Activated CD8-positive, alpha-beta T cell treated with anti-CD3 and anti-CD28 coated beads for 36 hours (primary cell): ENCODE measurements around the gene JPH2. TPM values are rescaled to one million over a fixed set of nuclear protein-coding genes. Genes with fewer than 3 reads are reported as not detected.

Source experiments
- ATAC-seq: fragments of 200-7000 bp; cut with Tn5 transposase; one replicate; pipeline ENCODE4 v1.10.0; 2021; ENCODE audit warnings: mild to moderate bottlenecking, moderate library complexity
- CTCF ChIA-PET: fragments of 350-600 bp; sonication (Branson Sonifier 250); formaldehyde crosslinking; loops from one replicate; lab custom pipeline; 2021; ENCODE audit warnings: antibody characterized with exemption; lab: Charles Lee
- POLR2A ChIA-PET: fragments of 350-600 bp; sonication (Branson Sonifier 250); formaldehyde crosslinking; loops from one replicate; lab custom pipeline; 2021; ENCODE audit warnings: antibody characterized with exemption; lab: Charles Lee
- DNase-seq: peaks from one replicate; pipeline ENCODE4 v3.0.0-alpha.2; 2020
- H3K27ac Mint-ChIP-seq: one replicate; pipeline ENCODE4 v1.8.0; 2021; ENCODE audit warnings: mild to moderate bottlenecking, mixed read lengths
- H3K27me3 Mint-ChIP-seq: one replicate; pipeline ENCODE4 v1.8.0; 2021; ENCODE audit warnings: mixed read lengths
- H3K36me3 Mint-ChIP-seq: one replicate; pipeline ENCODE4 v1.8.0; 2021; ENCODE audit warnings: low read depth, mixed read lengths
- H3K4me1 Mint-ChIP-seq: one replicate; pipeline ENCODE4 v1.8.0; 2021; ENCODE audit warnings: low read depth, mixed read lengths
- H3K4me3 Mint-ChIP-seq: one replicate; pipeline ENCODE4 v1.8.0; 2021; ENCODE audit warnings: mild to moderate bottlenecking, moderate library complexity, mixed read lengths
- H3K9me3 Mint-ChIP-seq: one replicate; pipeline ENCODE4 v1.8.0; 2021; ENCODE audit warnings: mixed read lengths
- intact Hi-C: fragments of 100-400 bp; cut with micrococcal nuclease; formaldehyde crosslinking; loops from one replicate; pipeline ENCODE4 v1.10.0; 2022
- total RNA-seq, 2 experiments: library from RNA; stranded (reverse); gene quantifications; one replicate each; pipeline ENCODE4 v1.2.3, GENCODE V29; 2021
- TF ChIP-seq, protein P1 (sequence below): fragments of 200-600 bp; IDR thresholded peaks from one replicate; pipeline ENCODE4 v1.8.0; 2022; ENCODE audit warnings: antibody characterized with exemption, mild to moderate bottlenecking

JPH2 gene
- total RNA-seq, 2 experiments from 2014 or later: 0.47 to 0.54 TPM

DNA sequence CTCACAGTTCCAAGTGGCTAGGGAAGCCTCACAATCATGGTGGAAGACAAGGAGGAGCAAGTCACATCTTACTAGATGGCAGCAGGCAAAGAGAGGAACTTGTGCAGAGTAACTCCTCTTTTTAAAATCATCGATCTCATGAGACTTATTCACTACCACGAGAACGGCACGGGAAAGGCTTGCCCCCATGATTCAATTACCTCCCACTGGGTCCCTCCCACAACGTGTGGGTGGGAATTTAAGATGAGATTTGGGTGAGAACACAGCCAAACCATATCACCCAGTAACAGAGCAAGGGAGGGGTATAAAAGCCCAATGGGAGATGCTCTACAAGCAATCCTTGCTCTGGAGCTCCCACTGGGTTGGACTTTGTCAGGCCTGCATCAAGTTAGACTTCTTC, 80.4 kb downstream of the JPH2 start:
- intact Hi-C loops: no loop called here
- TF ChIP-seq, protein P1, sequence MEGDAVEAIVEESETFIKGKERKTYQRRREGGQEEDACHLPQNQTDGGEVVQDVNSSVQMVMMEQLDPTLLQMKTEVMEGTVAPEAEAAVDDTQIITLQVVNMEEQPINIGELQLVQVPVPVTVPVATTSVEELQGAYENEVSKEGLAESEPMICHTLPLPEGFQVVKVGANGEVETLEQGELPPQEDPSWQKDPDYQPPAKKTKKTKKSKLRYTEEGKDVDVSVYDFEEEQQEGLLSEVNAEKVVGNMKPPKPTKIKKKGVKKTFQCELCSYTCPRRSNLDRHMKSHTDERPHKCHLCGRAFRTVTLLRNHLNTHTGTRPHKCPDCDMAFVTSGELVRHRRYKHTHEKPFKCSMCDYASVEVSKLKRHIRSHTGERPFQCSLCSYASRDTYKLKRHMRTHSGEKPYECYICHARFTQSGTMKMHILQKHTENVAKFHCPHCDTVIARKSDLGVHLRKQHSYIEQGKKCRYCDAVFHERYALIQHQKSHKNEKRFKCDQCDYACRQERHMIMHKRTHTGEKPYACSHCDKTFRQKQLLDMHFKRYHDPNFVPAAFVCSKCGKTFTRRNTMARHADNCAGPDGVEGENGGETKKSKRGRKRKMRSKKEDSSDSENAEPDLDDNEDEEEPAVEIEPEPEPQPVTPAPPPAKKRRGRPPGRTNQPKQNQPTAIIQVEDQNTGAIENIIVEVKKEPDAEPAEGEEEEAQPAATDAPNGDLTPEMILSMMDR: no peak
- no peak overlapping the region for H3K27ac Mint-ChIP-seq
- H3K36me3 Mint-ChIP-seq: no peaks in the 10 kb centered on the region
- H3K4me3 Mint-ChIP-seq: no peak overlapping the region
- H3K9me3 Mint-ChIP-seq: peaks cover 21% of the 10 kb centered on the region
- CTCF ChIA-PET: interaction anchor here (1.0 to 1.1 kb wide), 2 partner anchors 14 to 84 kb away, joined by 3 to 5 read pairs; no protein-coding TSS in a partner anchor
- H3K27me3 Mint-ChIP-seq: peaks cover 43% of the 10 kb centered on the region
- no peak for DNase-seq
- no peak for ATAC-seq
- POLR2A ChIA-PET: no interaction called here
- H3K4me1 Mint-ChIP-seq: no peaks in the 10 kb centered on the region

DNA sequence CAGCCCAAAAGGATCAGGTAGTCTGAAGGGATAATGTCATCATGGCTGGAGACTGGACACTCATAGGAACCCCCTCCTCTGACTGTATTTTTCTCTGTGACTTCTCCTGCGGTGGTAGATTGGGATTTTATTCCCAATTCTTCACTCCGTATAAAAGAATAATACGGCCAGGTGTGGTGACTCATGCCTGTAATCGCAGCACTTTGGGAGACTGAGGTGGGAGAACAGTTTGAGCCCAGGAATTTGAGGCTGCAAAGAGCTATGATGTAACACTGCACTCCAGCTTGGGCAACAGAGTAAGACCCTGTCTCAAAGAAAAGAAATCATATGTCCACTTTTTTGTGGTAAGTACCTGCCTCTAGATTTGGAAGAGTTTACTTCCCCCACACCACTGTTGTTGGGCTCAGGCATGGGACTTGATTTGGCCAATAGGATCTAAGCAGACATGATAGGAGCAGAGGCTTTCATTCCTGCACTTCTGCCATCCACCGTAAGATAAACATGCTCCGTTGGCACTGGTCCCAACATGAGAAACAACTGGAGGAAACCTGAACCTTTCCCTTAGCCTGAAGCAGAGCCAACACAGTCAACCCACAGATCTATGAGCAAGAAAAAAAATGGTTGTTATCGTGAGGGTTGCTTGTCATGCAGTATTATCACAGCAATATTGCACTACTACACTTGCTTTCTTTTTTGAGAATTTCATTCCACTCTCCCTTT, 82.0 kb downstream of the JPH2 start:
- ChIA-PET CTCF (interaction anchor here (1.0 to 1.3 kb wide), 2 partner anchors 12 to 85 kb away, joined by 3 read pairs; no protein-coding TSS in a partner anchor), POLR2A (no interaction called here)
- no peak overlapping the region for H3K27ac Mint-ChIP-seq
- H3K36me3 Mint-ChIP-seq: no peaks in the 10 kb centered on the region
- H3K27me3 Mint-ChIP-seq: peaks cover 51% of the 10 kb centered on the region
- peaks cover 21% of the 10 kb centered on the region for H3K9me3 Mint-ChIP-seq
- H3K4me1 Mint-ChIP-seq: no peaks in the 10 kb centered on the region
- no peak for ATAC-seq
- TF ChIP-seq, protein P1: no peak
- intact Hi-C loops: no loop called here
- H3K4me3 Mint-ChIP-seq: no peak overlapping the region
- DNase-seq: no peak

DNA sequence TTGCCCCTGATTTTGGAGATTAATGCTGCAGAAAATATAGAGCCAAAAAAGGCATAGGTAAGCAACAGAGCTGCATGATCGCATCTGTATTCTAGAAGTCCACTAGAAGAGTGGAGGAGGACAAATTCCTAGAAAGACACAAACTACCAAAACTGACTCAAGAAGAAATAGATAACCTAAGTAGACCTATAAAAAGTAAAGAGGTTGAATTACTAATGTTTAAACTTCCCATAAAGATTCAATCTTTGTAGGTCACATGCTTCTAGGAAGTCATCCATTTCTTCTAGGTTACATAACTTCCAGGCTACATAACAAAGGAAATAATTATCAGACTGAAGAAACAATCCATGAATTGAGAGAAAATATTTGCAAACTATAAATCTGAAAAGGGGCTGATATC, 84.4 kb downstream of the JPH2 start:
- Mint-ChIP-seq H3K9me3 (peaks cover 11% of the 10 kb centered on the region), H3K27ac (no peak overlapping the region), H3K27me3 (peaks cover 48% of the 10 kb centered on the region), H3K4me1 (no peaks in the 10 kb centered on the region), H3K4me3 (no peak overlapping the region), H3K36me3 (no peaks in the 10 kb centered on the region)
- CTCF ChIA-PET: interaction anchor here (0.8 kb wide), 1 partner anchor 114 kb away, joined by 3 read pairs; no protein-coding TSS in a partner anchor
- TF ChIP-seq, protein P1: no peak
- DNase-seq: no peak
- ATAC-seq: no peak
- POLR2A ChIA-PET: no interaction called here
- intact Hi-C loops: no loop called here

DNA sequence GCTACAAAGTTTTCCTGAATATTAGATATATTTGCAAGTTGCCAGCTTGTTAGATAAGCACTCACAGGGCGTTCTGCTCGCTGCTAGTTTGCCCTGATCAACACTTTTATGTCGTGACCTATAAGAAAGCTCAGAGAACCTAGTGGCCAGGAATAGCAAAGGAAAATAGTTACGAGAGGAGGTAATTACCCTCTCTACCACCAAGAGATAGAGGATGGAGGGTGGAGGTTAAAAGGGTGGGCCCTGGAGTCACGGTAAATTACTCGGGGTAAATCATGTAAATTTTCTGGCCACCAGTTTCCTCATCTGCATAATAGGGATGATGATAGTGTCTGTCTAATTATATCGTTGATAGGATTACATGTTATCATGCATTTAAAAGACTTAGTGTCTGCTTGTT, 87.2 kb downstream of the JPH2 start:
- no peak overlapping the region for H3K4me3 Mint-ChIP-seq
- ChIA-PET POLR2A (no interaction called here), CTCF (interaction anchor here (0.6 to 2.7 kb wide), 2 partner anchors 17 to 28 kb away, joined by 3 to 9 read pairs; no protein-coding TSS in a partner anchor)
- H3K27me3 Mint-ChIP-seq: peaks cover 40% of the 10 kb centered on the region
- no peaks in the 10 kb centered on the region for H3K36me3 Mint-ChIP-seq
- H3K27ac Mint-ChIP-seq: no peak overlapping the region
- H3K4me1 Mint-ChIP-seq: no peaks in the 10 kb centered on the region
- no peak for DNase-seq
- ATAC-seq: no peak
- TF ChIP-seq, protein P1: no peak
- peaks cover 4% of the 10 kb centered on the region for H3K9me3 Mint-ChIP-seq
- intact Hi-C loops: loop anchor here (10.0 kb wide), 1 partner anchor 565 kb away; no protein-coding TSS in a partner anchor

DNA sequence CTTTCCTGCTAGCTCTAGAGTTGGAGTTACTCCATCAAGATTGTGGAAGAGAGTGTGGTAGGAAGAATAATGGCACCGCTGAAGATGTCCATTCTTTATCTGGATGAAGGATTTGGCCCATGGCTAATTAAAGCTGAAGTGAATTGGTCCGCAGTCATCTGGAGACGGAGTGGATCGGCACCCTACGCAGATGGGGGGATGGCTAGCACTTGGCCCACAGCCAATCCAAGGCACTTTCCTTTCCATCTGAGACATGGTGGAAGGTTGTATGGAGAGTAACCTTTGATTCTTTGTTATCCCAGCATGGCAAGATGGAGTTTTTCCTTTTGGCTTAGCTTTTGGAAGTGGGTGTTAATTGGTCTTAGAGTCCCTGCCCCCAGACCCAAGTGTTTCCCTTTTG, 88.3 kb downstream of the JPH2 start:
- Mint-ChIP-seq H3K9me3 (peaks cover 4% of the 10 kb centered on the region), H3K36me3 (no peaks in the 10 kb centered on the region), H3K4me1 (no peaks in the 10 kb centered on the region), H3K27me3 (peaks cover 35% of the 10 kb centered on the region), H3K4me3 (no peak overlapping the region), H3K27ac (no peak overlapping the region)
- POLR2A ChIA-PET: no interaction called here
- CTCF ChIA-PET: interaction anchor here (2.7 kb wide), 1 partner anchor 19 kb away, joined by 9 read pairs; no protein-coding TSS in a partner anchor
- TF ChIP-seq, protein P1: no peak
- intact Hi-C loops: loop anchor here (10.0 kb wide), 1 partner anchor 564 kb away; no protein-coding TSS in a partner anchor
- DNase-seq (no peak), ATAC-seq (no peak)
